ENCODE results near the gene SH2D2A. TPM values are rescaled to one million over a fixed set of nuclear protein-coding genes. Genes with fewer than 3 reads are reported as not detected.
A peak's percentile ranks its signal among the peaks of the same experiment; 100 is the strongest.

The SH2D2A gene
- total RNA-seq, 1 experiment from 2014 or later: 4.0 TPM

- Histone ChIP-seq H3K4me3 (no peak overlapping the region), H2AFZ (no peak overlapping the region), H3K27me3 (ENCODE audit: insufficient read depth, low read depth) (no peaks in the 10 kb centered on the region), H3K9me3 (ENCODE audit: insufficient read depth, low read depth) (no peaks in the 10 kb centered on the region), H4K20me1 (ENCODE audit: insufficient read depth) (no peaks in the 10 kb centered on the region), H3K27ac (no peak overlapping the region), H3F3A (ENCODE audit: insufficient read depth, low read depth) (no peaks in the 10 kb centered on the region), H3K4me2 (no peak overlapping the region), H3K36me3 (ENCODE audit: low read depth) (no peaks in the 10 kb centered on the region), H3K4me1 (replicated peaks; ENCODE audit: insufficient read depth) (no peaks in the 10 kb centered on the region), H3K9me2 (ENCODE audit: insufficient read depth) (no peaks in the 10 kb centered on the region), H3K79me2 (ENCODE audit: low read depth) (no peaks in the 10 kb centered on the region)
- BruUV-seq (replicated peaks): no TSS peak
- intact Hi-C loops (cut with micrococcal nuclease; ENCODE audit: unreplicated experiment): no loop called here
- TF ChIP-seq EZH2 (IDR thresholded peaks at IDR 0.05; ENCODE audit: low read depth) (no peak), CTCF (conservative IDR thresholded peaks at IDR 0.05) (no peak)
- CTCF ChIA-PET: interaction anchor here (0.6 kb wide), 3 partner anchors 88 to 232 kb away, joined by 3 to 10 read pairs (median 7); no protein-coding TSS in a partner anchor
- no peak for DNase-seq
- POLR2A ChIA-PET (ENCODE audit: unreplicated experiment): interaction anchor here (0.6 to 0.7 kb wide), 2 partner anchors 15 to 48 kb away, joined by 4 read pairs; no protein-coding TSS in a partner anchor
Measured at GRCh38 chr1:156822680-156823079, 6.0 kb upstream of the SH2D2A start.

GRCh38 chr1:156821801-156822200 lies 5.2 kb upstream of the SH2D2A start:
- TF ChIP-seq CTCF (conservative IDR thresholded peaks at IDR 0.05): no peak
- no peak for TF ChIP-seq EZH2 (IDR thresholded peaks at IDR 0.05; ENCODE audit: low read depth)
- Histone ChIP-seq H3K4me1 (replicated peaks; ENCODE audit: insufficient read depth) (peaks cover 3% of the 10 kb centered on the region), H2AFZ (no peak overlapping the region), H3K4me2 (no peak overlapping the region), H3K4me3 (no peak overlapping the region), H3K9me3 (ENCODE audit: insufficient read depth, low read depth) (no peaks in the 10 kb centered on the region), H3K27ac (no peak overlapping the region), H3K79me2 (ENCODE audit: low read depth) (no peaks in the 10 kb centered on the region), H3K9me2 (ENCODE audit: insufficient read depth) (no peaks in the 10 kb centered on the region), H3K36me3 (ENCODE audit: low read depth) (no peaks in the 10 kb centered on the region), H3F3A (ENCODE audit: insufficient read depth, low read depth) (no peaks in the 10 kb centered on the region), H3K27me3 (ENCODE audit: insufficient read depth, low read depth) (no peaks in the 10 kb centered on the region), H4K20me1 (ENCODE audit: insufficient read depth) (no peaks in the 10 kb centered on the region)
- ChIA-PET POLR2A (ENCODE audit: unreplicated experiment) (no interaction called here), CTCF (no interaction called here)
- BruUV-seq (replicated peaks): no TSS peak
- intact Hi-C loops (cut with micrococcal nuclease; ENCODE audit: unreplicated experiment): no loop called here
- DNase-seq: no peak

GRCh38 chr1:156815961-156816422 lies 656 bp downstream of the SH2D2A start:
- H3K27me3 ChIP-seq (ENCODE audit: insufficient read depth, low read depth): no peaks in the 10 kb centered on the region
- H4K20me1 ChIP-seq (ENCODE audit: insufficient read depth): no peaks in the 10 kb centered on the region
- ChIA-PET CTCF (no interaction called here), POLR2A (ENCODE audit: unreplicated experiment) (no interaction called here)
- BruUV-seq (replicated peaks): no TSS peak
- H3K4me1 ChIP-seq (replicated peaks; ENCODE audit: insufficient read depth): peaks cover 44% of the 10 kb centered on the region
- no peak for TF ChIP-seq CTCF (conservative IDR thresholded peaks at IDR 0.05)
- no peak for TF ChIP-seq EZH2 (IDR thresholded peaks at IDR 0.05; ENCODE audit: low read depth)
- no peak overlapping the region for H2AFZ ChIP-seq
- no peaks in the 10 kb centered on the region for H3K9me2 ChIP-seq (ENCODE audit: insufficient read depth)
- H3K9me3 ChIP-seq (ENCODE audit: insufficient read depth, low read depth): no peaks in the 10 kb centered on the region
- intact Hi-C loops (cut with micrococcal nuclease; ENCODE audit: unreplicated experiment): no loop called here
- no peak for DNase-seq
- no peak overlapping the region for H3K4me3 ChIP-seq
- H3K27ac ChIP-seq: no peak overlapping the region
- peaks cover 13% of the 10 kb centered on the region; the same call in 1 of the 2 replicates for H3F3A ChIP-seq (ENCODE audit: insufficient read depth, low read depth)
- H3K36me3 ChIP-seq (ENCODE audit: low read depth): no peaks in the 10 kb centered on the region
- H3K4me2 ChIP-seq: peak overlapping the region; percentile 97
- peaks cover 6% of the 10 kb centered on the region for H3K79me2 ChIP-seq (ENCODE audit: low read depth)

All from PC-9 (cell line).